ENCODE measurements around the gene CDC27.
A peak's percentile ranks its signal among the peaks of the same experiment; 100 is the strongest.
"Not testable (repeated sequence)": the region's sequence is repeated elsewhere in the genome, so short reads cannot be mapped to it uniquely, and the experiment has no call there.

CDC27 gene

DNA sequence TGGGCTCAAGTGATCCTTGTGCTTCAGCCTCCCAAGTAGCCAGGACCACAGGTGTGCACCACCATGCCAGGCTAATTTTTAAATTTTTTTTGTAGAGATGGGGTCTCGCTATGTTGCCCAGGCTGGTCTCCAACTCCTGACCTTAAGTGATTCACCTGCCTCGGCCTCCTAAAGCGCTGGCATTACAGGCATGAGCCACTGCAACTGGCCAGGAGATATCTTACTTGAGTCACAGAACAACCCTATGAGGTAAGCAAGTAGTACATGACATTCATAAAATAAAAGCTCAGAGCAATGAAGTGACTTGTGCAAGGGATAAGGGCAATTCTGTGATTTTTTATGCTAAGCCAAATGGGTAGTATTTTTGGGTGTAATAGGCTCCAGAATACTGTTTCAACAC lies 57.3 kb downstream of the CDC27 start:
- DNase-seq (ENCODE audit: low spot score), result no peak

DNA sequence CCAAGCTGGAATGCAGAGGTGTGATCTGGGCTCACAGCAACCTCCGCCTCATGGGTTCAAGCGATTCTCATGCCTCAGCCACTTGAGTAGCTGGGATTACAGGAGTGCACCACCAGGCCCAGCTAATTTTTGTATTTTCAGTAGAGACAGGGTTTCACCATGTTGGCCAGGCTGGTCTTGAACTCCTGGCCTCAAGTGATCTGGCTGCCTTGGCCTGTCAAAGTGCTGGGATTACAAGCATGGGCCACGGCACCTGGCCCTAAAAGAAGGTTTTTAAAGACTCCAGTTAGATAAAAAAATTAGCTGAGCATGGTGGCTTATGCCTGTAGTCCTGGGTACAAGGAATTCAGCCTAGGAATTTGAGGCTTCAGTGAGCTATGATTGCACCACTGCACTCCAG lies 62.3 kb downstream of the CDC27 start:
- DNase-seq (ENCODE audit: low spot score), result not testable (repeated sequence)

DNA sequence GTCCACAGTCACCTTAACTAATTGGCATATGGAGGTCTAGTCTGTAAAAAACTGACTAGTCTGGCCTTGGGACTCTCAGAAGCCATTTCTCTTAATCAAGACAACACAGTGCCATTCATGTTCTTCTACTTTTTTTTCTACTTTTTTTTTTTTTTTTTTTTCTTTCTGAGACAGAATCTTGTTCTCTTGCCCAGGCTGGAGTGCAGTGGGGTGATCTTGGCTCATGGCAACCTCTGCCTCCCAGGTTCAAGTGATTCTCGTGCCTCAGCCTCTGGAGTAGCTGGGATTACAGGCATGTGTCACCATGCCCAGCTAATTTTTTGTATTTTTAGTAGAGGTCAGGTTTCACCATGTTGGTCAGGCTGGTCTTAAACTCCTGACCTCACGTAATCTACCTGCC lies 65.8 kb downstream of the CDC27 start:
- DNase-seq (ENCODE audit: low spot score), result not testable (repeated sequence)

DNA sequence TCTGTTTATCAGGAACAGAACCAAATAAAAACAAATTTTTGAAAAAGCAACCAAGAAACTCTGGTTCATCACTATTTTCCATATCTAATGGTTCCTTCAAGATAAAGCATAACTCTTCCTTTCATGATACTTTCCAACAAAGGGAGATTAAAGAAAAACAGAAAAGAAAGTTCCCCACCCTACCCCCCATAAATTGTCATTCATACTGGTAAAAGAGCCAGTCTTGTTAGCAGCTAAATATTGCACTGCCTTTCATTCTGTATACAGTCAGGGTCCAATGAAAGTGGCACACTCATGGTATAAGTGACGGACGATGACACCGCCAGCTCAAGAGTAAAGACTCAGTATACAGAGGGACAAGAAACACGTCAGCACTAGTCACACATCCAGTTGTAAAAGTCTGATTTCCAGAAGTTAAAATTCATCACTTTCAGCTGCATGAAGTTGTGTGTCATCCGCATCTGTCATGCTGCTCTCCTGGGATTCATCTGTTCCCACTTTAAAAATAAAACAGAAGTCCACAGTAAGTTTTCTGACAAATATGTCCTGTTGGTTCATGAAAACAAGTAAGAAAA lies 68.5 kb downstream of the CDC27 start:
- peak; percentile 27 for DNase-seq (ENCODE audit: low spot score)

DNA sequence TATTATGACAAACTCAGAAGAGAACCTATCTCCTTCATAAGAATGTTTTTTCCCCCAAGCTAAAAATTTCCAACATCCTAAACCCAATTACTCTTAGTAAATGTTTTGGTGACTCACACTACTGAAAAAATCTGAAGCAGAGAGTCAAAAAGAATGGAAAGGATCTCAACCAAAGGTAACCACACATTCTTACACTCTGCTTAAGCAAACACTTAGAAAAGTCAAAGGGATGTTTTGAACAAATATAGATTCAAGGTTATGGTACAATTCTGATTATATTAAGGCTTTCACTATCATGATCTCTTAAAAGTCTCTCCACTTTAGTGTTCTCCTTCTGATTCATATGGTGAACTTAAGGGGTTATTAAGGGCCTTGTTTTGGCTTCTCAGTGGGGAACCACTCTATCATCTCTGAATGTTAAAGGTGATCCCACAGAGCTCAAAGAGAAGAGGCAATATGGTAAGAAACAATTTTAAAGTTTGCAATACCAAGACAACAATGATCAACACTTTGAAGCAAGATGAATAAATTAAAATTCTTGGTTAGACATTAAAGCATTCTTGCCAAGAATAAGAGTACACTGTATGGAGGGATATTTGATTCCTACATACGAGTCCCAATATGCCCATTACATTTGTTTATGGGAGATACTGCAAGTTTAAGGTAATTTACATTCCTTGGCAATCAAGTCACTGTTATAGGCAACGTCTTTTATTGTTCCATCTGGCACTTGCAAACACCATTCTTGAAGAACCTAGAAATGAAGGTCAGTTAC lies 69.2 kb downstream of the CDC27 start:
- peak; percentile 26 for DNase-seq (ENCODE audit: low spot score)

DNA sequence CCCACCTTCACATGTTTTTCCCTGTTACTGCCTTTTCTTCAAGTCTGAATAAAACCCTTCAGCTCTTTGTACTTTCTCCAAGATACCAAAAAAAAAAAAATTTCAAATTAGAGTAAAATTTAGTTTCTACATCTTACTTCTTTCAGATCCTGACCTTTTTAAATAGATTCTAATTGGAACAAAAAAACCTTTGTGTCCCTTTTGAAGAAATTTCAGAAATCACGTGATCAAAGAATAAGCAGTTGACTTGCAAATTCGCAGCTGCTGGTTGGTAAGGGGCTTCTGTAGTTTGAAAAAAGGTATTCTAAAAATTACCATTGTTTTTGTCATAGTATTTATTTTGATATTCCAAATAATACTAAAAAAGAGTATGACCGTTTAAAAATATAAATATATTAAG lies 71.7 kb downstream of the CDC27 start:
- DNase-seq (ENCODE audit: low spot score), result no peak

DNA sequence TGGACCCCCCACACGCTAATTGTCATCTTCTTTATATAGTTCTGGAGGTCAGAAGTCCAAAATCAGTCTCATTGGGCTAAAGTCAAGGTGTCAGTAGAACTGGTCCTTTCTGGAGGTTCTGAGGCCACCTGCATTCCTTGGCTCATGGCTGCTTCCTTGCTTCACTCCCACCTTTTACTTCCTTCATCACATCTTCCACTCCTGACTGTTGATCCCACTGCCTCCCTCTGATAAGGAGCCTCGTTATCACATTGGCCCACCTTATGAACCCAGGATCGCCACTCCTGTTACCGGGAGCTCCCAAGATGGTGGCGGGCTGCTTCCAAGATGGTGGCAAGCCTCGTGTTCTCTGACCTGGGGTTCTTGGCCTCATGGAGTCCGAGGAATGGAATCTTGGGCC lies 83.0 kb downstream of the CDC27 start:
- DNase-seq (ENCODE audit: low spot score), result no peak

DNA sequence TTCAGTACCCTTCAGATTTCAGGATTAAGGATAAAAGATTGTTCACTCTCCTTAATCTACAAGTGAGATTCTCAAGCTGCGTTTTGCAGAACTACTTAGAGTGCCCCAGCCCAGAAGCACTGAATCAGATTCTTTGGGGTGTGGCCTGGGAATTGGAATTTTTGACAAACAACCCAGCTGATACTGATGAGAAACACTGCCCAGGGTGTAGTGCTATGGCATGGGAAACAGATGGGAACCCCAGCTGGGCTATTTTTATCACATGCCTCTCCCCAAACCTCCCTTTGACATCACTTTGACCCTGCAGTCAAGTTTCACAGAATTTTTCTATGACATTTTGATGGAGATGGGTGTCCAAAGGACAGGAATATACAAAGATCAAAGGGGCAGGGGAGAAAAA lies 83.8 kb downstream of the CDC27 start:
- DNase-seq (ENCODE audit: low spot score), result peak; percentile 24

DNA sequence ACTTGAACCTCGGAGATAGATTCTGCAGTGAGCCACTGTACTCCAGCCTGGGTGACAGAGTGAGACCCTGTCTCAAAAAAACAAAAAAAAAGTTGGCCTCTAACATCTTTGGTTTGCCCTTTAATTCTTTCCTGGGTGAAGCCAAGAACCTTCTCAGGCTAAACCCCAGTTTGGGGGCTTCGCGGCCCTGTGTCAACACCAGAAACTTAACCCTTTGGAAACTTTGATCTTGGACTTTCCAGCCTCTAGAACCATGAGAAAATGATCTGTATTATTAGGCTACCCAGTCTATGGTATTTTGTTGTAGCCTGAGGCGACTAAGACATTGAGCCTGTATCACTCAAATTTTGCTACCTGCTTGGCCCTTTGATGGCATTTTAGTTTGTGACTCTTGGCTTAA lies 86.2 kb downstream of the CDC27 start:
- no peak for DNase-seq (ENCODE audit: low spot score)

DNA sequence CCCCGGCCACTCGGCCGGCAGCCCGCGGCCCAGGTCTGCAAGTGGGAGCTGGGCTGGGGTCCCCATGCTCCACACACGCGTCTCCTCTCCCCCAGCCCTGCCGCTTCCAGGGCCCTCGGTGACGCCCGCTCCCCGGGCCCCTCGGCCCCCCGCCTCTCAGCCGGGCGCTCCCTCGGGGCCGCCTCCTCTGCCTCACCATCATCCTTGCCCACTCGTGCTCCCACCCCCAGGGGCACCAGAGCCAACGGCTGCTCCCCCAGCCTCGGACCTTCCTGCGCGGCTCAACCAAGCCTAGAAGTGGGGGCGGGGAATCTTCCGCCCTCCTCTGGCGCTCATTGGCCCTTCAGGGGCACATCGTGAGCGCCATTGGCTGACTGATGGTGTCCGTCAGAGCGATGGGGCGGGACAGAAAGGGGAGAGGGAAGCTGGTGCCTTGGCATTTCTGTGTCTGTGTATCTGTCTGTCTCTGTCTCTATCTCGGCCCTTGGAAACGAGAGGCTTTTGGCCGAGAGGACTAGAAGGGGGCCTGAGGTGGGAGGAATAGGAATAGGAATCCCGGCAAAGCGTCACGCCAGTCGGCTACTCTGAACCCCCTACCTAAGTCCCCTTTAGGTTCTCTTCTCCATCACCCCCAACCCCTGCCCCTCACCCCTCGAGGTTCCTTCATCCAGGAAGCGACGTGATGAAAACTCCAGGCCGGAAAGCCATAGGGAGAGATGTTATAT lies 88.9 kb downstream of the CDC27 start:
- peak; percentile 81 for DNase-seq (ENCODE audit: low spot score)

DNA sequence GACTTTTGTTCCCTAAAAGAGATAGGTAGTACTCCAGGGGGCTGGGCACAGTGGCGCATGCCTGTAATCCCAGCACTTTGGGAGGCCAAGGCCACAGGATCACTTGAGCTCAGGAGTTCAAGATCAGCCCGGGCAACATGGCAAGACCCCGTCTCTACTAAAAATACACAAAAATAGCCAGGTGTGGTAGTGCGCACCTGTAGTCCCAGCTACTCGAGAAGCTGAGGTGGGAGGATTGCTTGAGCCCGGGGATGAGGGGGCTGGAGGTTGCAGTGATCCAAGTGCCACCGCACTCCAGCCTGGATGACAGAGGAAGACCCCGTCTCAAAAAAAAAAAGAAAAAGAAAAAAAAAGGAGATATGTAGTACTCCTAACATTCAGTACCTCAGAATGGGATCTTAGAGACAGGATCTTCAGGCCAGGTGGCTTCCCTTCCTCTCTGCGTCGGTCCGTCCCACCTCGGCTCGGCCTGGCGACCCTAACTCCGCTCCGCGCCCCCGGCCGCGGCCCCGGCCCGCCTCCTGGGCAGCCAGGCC lies 89.6 kb downstream of the CDC27 start:
- no peak for DNase-seq (ENCODE audit: low spot score)

DNA sequence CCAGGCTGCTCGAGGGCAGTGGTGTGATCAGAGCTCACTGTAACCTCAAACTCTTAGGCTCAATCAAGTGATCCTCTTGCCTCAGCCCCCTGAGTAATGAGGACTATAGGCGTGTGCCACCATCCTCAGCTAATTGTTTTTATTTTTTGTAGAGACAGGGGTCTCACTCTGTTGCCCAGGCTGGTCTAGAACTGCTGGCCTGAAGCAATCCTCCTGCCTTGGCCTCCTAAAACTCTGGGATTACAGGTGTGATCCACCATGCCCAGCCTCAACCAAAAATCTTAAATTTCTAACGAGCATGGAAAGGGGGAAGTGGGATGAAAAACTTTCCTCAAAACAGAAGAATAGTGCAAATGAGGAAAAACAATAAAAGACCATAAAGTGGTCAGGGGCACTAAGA lies 92.8 kb downstream of the CDC27 start:
- DNase-seq (ENCODE audit: low spot score), result no peak

DNA sequence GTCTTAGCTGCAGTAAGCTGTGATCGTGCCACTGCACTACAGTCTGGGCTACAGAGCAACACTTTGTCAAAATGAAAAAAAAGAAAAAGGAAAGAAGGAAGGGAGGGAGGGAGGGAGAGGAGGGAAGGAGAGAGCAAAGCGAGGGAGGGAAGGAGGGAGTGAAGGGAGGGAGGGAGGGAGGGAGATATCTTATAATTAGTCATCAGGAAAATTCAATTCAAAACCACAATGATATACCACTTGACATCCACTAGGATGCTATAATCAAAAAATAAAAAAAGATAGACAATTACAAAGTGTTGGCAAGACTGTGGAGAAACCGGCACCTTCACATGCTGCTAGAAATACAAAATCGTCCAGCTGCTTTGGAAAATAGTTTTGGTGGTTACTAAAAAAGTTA lies 93.8 kb downstream of the CDC27 start:
- DNase-seq (ENCODE audit: low spot score), result no peak

DNA sequence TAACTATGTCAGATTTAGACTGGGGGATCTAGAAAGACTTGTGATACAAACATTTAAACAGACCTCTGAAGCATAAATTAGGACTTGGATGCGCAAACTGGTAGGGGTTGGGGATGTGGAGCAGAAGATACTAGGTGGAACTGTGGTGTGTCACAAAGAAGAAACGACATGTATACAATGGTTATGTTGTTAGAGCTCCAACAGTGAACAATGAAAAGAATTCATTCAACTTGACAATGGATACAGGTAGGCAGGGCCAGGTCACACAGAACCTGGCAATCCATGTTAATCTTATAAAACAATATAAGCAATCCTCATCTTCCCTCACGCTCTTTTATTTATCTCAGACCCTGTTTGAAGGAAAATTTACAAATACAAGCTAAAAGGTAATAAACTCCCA lies 102.0 kb downstream of the CDC27 start:
- DNase-seq (ENCODE audit: low spot score), result no peak

DNA sequence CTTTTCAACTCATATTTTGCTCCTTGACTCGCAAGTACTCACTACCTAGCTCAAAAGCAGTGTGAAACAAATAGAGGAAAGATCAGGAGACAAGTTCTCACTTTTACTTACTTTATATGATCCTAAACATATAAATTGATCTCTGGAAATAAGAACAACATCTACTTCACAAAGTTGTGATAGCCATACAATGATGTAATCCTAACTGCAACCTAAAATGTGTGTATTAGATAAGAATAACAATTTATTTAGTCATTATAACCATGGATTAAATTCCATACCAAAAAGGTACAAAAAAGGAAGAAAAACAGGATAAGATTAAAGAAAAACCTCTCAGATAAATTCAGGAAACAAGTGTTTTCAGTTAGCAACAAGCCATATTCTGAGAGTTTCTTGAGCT lies 103.4 kb downstream of the CDC27 start:
- no peak for DNase-seq (ENCODE audit: low spot score)

DNA sequence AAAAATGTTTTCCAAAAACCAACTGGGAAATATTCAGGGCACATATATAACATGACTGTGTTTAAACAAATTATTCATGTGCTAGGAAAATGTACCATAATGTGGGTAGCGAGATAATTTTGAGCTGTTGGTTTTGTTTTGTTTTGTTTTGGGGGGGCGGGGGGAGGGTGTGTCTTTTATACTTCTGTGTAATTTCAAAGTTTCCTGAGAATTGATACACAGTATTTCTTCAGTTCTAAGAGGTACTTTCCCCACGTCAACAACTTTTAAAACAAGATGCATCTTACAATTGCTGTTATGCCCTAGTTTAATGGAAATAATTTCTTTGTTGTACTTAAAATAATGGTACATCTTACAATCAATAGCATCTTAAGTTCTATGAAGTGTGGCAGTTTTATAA lies 110.3 kb downstream of the CDC27 start:
- no peak for DNase-seq (ENCODE audit: low spot score)

DNA sequence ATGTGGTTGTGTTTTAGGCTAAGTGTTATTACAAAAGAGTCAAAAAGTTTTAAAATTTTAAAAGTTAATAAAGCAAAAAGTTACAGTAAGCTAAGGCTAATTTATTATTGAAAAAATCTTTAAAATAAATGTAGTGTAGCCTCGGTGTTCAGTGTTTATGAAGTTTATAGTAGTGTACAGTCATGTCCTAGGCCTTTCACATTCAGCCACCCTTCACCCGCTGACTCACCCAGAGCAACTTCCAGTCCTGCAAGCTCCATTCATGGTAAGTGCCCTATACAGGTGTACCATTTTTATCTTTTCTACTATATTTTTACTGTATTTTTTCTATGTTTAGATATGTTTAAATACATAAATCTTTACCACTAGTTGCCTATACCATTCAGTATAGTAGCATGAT lies 111.5 kb downstream of the CDC27 start:
- no peak for DNase-seq (ENCODE audit: low spot score)

DNA sequence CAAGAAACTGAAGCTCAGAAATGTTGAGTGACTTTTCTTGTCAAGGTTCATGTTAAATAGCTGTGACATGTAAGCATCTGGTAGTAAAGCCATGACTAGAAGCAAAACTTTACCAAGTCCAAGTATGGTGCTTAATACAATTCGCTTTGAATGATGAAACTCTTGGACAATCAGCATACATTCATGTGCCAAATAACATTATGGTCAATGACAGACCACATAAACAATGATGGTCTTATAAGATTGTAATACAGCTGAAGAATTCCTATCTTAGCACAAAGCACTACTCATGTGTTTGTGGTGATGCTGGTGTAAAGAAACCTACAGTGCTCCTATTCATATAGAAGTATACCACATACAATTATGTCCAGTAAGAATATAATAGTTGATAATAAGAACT lies 112.9 kb downstream of the CDC27 start:
- DNase-seq (ENCODE audit: low spot score), result no peak

DNA sequence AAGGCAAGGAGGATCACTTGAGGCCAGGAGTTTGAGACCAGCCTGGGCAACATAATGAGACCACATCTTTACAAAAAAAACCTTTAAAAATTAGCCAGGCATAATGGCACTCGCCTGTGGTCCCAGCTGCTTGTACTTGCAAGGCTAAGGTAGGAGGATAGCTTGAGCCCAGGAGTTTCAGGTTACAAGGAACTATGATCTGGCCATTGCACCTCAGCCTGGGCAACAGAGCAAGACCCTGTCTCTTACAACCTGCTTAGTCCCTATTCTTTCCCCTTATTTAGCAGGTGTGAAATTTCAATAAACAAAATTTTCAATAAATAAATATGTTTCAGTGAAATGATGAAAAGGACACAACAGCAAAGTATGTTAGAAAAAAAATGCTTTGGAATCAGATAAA lies 114.7 kb downstream of the CDC27 start:
- not testable (repeated sequence) for DNase-seq (ENCODE audit: low spot score)

DNA sequence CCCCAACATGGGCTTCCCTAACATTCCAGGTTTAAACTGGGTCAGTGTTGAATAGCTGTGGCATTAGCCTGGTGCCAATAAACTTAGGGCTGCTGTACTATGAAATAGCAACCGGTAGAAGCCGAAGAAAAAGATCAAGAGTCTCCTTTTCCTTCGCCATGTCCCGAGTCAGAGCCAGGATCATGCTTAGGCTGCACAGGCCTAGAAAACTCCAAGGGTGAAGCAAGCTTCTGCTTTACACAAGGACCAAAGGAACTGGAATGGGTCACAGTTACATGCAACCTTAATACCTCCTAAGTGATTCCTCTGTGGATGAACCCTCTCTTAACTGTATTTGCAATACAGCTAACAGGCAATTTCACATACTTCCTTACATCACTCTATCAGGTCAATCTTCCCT lies 115.5 kb downstream of the CDC27 start:
- not testable (repeated sequence) for DNase-seq (ENCODE audit: low spot score)

DNA sequence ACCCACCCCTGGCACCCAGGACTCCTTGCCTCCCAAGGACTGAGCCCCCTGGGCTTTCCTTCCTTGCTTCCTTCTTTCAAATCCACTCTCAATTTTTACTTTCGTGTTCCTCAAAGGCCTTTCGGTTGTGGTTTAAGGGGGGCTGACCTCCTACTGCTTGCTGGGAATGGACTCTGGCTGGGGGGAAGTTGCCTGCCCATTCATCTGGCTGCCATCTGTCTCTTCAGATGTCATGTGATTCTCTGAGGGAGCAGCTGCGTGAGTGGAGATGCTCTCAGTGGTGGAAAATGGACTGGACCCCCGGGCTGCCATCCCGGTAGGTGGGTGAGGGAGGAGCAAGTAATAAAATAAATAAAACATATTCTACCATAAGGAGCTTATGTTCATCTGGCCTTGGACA lies 116.2 kb downstream of the CDC27 start:
- no peak for DNase-seq (ENCODE audit: low spot score)

DNA sequence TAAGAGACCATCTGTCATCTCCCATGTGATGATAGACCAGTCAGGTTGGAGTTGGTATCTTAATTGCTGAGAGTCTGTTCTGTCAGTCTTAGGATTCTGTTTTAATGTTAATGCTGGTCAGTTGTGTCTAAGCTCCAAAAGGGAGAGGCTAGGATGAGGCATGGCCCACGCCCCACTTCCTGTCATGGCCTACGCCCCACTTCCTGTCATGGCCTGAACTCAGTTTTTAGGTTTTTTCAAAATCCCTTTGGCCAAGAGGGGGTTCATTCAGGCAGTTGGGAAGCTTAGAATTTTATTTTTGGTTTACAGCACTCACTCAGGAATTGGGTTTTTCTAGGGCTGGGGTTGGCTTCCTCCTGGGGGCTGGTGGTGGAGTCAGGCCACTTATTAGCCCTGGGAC lies 117.9 kb downstream of the CDC27 start:
- not testable (repeated sequence) for DNase-seq (ENCODE audit: low spot score)

DNA sequence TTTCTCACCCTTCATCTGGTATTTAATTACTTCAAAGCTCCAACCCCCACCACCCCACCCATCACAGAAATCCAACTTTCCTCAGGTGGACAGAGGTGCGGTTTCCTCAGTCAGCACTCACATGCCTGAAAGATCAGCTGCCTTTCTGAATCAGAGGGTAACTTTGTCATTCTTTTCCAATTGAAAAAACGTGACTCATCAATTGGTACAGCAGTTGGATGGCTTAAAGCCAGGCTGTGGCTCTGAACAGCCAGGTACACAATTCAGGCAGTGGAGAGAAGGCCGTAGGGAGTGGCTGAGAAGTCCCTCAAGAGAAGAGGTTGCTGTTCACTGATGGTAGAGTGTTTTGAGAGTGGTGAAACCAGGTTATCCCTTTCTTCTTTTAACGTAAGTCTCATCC lies 118.8 kb downstream of the CDC27 start:
- not testable (repeated sequence) for DNase-seq (ENCODE audit: low spot score)

Data from hepatic stellate cell (primary cell).